GM23338 (cell line): ENCODE results near the gene SPG21. TPM values are rescaled to one million over a fixed set of nuclear protein-coding genes. Genes with fewer than 3 reads are reported as not detected.

Experiments used
- ATAC-seq: fragments of 200-7000 bp; cut with Tn5 transposase; 3 replicates; pipeline ENCODE4 v1.9.1; 2020
- DNase-seq: peaks from one replicate; pipeline ENCODE4 v3.0.0-alpha.2; 2015; ENCODE audit warnings: low spot score
- H2AFZ ChIP-seq: fragments of 200-600 bp; sonication (generic); 2 replicates; pipeline ENCODE4 v1.8.0; 2016; ENCODE audit warnings: antibody characterized with exemption, mild to moderate bottlenecking, moderate library complexity
- H3F3A ChIP-seq: fragments of 200-600 bp; sonication (generic); replicated peaks from 2 replicates; pipeline ENCODE4 v1.8.0; 2017; ENCODE audit warnings: antibody characterized with exemption, mixed run types, low read depth
- H3K27ac ChIP-seq: fragments of 200-600 bp; sonication (generic); 2 replicates; pipeline ENCODE4 v1.6.1; 2016; ENCODE audit warnings: low read depth
- H3K27me3 ChIP-seq: fragments of 200-600 bp; sonication (generic); 2 replicates; pipeline ENCODE4 v1.8.0; 2016; ENCODE audit warnings: mild to moderate bottlenecking, mixed run types, moderate library complexity; ENCODE audit not compliant: insufficient read depth
- H3K36me3 ChIP-seq: fragments of 200-600 bp; sonication (generic); 2 replicates; pipeline ENCODE4 v1.8.0; 2016; ENCODE audit warnings: mild to moderate bottlenecking; ENCODE audit not compliant: insufficient read depth
- H3K4me1 ChIP-seq: fragments of 200-600 bp; sonication (generic); 2 replicates; pipeline ENCODE4 v1.8.0; 2016; ENCODE audit warnings: mild to moderate bottlenecking, moderate library complexity; ENCODE audit not compliant: insufficient read depth
- H3K4me2 ChIP-seq: fragments of 200-600 bp; sonication (generic); 2 replicates; pipeline ENCODE4 v1.7.1; 2017; ENCODE audit warnings: mixed run types
- H3K4me3 ChIP-seq: fragments of 200-600 bp; sonication (generic); 2 replicates; pipeline ENCODE4 v1.6.1; 2016; ENCODE audit warnings: mixed run types
- H3K79me2 ChIP-seq: fragments of 200-600 bp; sonication (generic); replicated peaks from 2 replicates; pipeline ENCODE4 v1.8.0; 2017; ENCODE audit warnings: mild to moderate bottlenecking; ENCODE audit not compliant: insufficient read depth
- H3K9me2 ChIP-seq: fragments of 200-600 bp; sonication (generic); 2 replicates; pipeline ENCODE4 v1.8.0; 2017; ENCODE audit not compliant: insufficient read depth
- H4K20me1 ChIP-seq: fragments of 200-600 bp; sonication (generic); replicated peaks from 2 replicates; pipeline ENCODE4 v1.8.0; 2017; ENCODE audit warnings: mild to moderate bottlenecking; ENCODE audit not compliant: insufficient read depth
- H3K27ac Mint-ChIP-seq: 2 replicates; pipeline ENCODE4 v1.8.0; 2020; ENCODE audit warnings: inconsistent platforms, mild to moderate bottlenecking, moderate library complexity, mixed read lengths
- H3K27me3 Mint-ChIP-seq: 3 replicates; pipeline ENCODE4 v1.8.0; 2022; ENCODE audit warnings: low read depth, mild to moderate bottlenecking, moderate library complexity, mixed read lengths, inconsistent platforms; ENCODE audit not compliant: insufficient read depth, poor library complexity
- H3K36me3 Mint-ChIP-seq: 3 replicates; pipeline ENCODE4 v1.8.0; 2021; ENCODE audit warnings: low read depth, mild to moderate bottlenecking, inconsistent platforms, moderate library complexity, mixed read lengths
- H3K4me1 Mint-ChIP-seq: 3 replicates; pipeline ENCODE4 v1.8.0; 2020; ENCODE audit warnings: mild to moderate bottlenecking, inconsistent platforms, mixed read lengths
- H3K4me3 Mint-ChIP-seq: 3 replicates; pipeline ENCODE4 v1.8.0; 2021; ENCODE audit warnings: moderate library complexity, mild to moderate bottlenecking, inconsistent platforms, mixed read lengths
- H3K9me3 Mint-ChIP-seq: 3 replicates; pipeline ENCODE4 v1.8.0; 2020; ENCODE audit warnings: moderate library complexity, mild to moderate bottlenecking, inconsistent platforms, mixed read lengths
- CREB1 ChIP-seq: fragments of 250-450 bp; sonication (Bioruptor Pico); IDR thresholded peaks from 2 replicates; pipeline ENCODE4 v1.5.0; 2020; ENCODE audit warnings: low read depth, mild to moderate bottlenecking, moderate library complexity
- ETS1 ChIP-seq: IDR thresholded peaks from 2 replicates; pipeline ENCODE4 v1.6.1; 2016; ENCODE audit warnings: antibody characterized with exemption
- EZH2 ChIP-seq: fragments of 200-600 bp; sonication (generic); IDR thresholded peaks from one replicate; pipeline ENCODE4 v1.8.0; 2017; ENCODE audit warnings: antibody characterized with exemption, mild to moderate bottlenecking, low read depth; ENCODE audit not compliant: unreplicated experiment
- JUNB ChIP-seq: IDR thresholded peaks from one replicate; pipeline ENCODE4 v1.6.1; 2016; ENCODE audit warnings: antibody characterized with exemption; ENCODE audit not compliant: unreplicated experiment
- NANOG ChIP-seq: IDR thresholded peaks from 2 replicates; pipeline ENCODE4 v1.6.1; 2016; ENCODE audit warnings: antibody characterized with exemption, borderline replicate concordance
- REST ChIP-seq: IDR thresholded peaks from one replicate; pipeline ENCODE4 v1.6.1; 2018; ENCODE audit warnings: antibody characterized with exemption; ENCODE audit not compliant: unreplicated experiment
- STAT1 ChIP-seq: IDR thresholded peaks from one replicate; pipeline ENCODE4 v1.6.1; 2016; ENCODE audit warnings: antibody characterized with exemption; ENCODE audit not compliant: unreplicated experiment
- ZNF331 ChIP-seq: fragments of 250-450 bp; sonication (Bioruptor Pico); IDR thresholded peaks from 2 replicates; pipeline ENCODE4 v1.5.0; 2020; ENCODE audit warnings: low read depth, mild to moderate bottlenecking, moderate library complexity
- ZNF462 ChIP-seq: fragments of 250-450 bp; sonication (Bioruptor Pico); IDR thresholded peaks from 2 replicates; pipeline ENCODE4 v1.5.0; 2020; ENCODE audit warnings: mild to moderate bottlenecking, moderate library complexity
- polyA plus RNA-seq: library from polyadenylated mRNA; unstranded; fragments of >200 nt; fragmentation: Nextera tagmentation; extraction: Ambion mirVana; gene quantifications from 2 replicates; pipeline ENCODE4 v1.2.1, GENCODE V29; 2016
- total RNA-seq: library from RNA; depleted of rRNA; stranded (reverse); fragments of >200 nt; shearing (Covaris generic); gene quantifications from 2 replicates; pipeline ENCODE4 v1.2.3, GENCODE V29; 2014

The SPG21 gene
- total and polyA plus RNA-seq, 2 experiments from 2014 or later = 81.0 to 102 TPM

- no peak overlapping the region for H3K4me2 ChIP-seq
- 0 out of 2 replicates have a peak, but pooled peaks cover 8% of the 10 kb centered on the region for H3K4me1 ChIP-seq
- no peak overlapping the region for H3K27ac ChIP-seq
- Mint-ChIP-seq H3K27ac (no peak overlapping the region), H3K4me3 (no peak overlapping the region), H3K36me3 (no peaks in the 10 kb centered on the region; the same call in 2 of the 3 replicates), H3K9me3 (no peaks in the 10 kb centered on the region), H3K27me3 (peaks cover 2% of the 10 kb centered on the region), H3K4me1 (peaks cover 10% of the 10 kb centered on the region)
- 0 out of 2 replicates have a peak, but pooled peaks cover 2% of the 10 kb centered on the region for H3F3A ChIP-seq
- no peaks in the 10 kb centered on the region for H3K27me3 ChIP-seq
- no peak overlapping the region for H3K4me3 ChIP-seq
- no peaks in the 10 kb centered on the region for H3K79me2 ChIP-seq
- TF ChIP-seq NANOG (no peak), JUNB (no peak), ZNF331 (no peak), EZH2 (no peak), REST (no peak), ETS1 (no peak), STAT1 (no peak), ZNF462 (no peak), CREB1 (CRISPR knock-in tag) (no peak)
- H2AFZ ChIP-seq = no peak overlapping the region
- no peaks in the 10 kb centered on the region for H3K9me2 ChIP-seq
- no peaks in the 10 kb centered on the region for H4K20me1 ChIP-seq
- DNase-seq (no peak), ATAC-seq (no peak)
- H3K36me3 ChIP-seq = no peaks in the 10 kb centered on the region
Observed at GRCh38 chr15:64923546-64923945, 66.2 kb downstream of the SPG21 start.
